PC-9 (cell line): ENCODE measurements around the gene SH3RF2. TPM values are rescaled to one million over a fixed set of nuclear protein-coding genes. Genes with fewer than 3 reads are reported as not detected.

Experiments used
- BruUV-seq: library from RNA; stranded (reverse); fragments of 400-500 nt; replicated peaks from 2 replicates; lab custom pipeline; 2021; lab: Mats Ljungman, UMichigan
- CTCF ChIA-PET: fragments of 300-600 bp; sonication (Branson Sonifier 250); formaldehyde crosslinking; loops from one replicate; lab custom pipeline; 2022; ENCODE audit warnings: antibody characterized with exemption; lab: Charles Lee
- POLR2A ChIA-PET: fragments of 300-600 bp; sonication (Branson Sonifier 250); formaldehyde crosslinking; loops from one replicate; lab custom pipeline; 2022; ENCODE audit warnings: antibody characterized with exemption; ENCODE audit not compliant: unreplicated experiment; lab: Charles Lee
- DNase-seq, 2 experiments: peaks; one replicate each; pipeline versions ENCODE4 v3.0.0 to v3.0.0-alpha.2; 2015 to 2022; ENCODE audit warnings: mixed read lengths in 1 of 2
- H2AFZ ChIP-seq: fragments of 200-600 bp; sonication (generic); 2 replicates; pipeline ENCODE4 v1.8.1; 2017; ENCODE audit warnings: antibody characterized with exemption
- H3F3A ChIP-seq: fragments of 200-600 bp; sonication (generic); 2 replicates; pipeline ENCODE4 v1.8.1; 2017; ENCODE audit warnings: antibody characterized with exemption, mild to moderate bottlenecking, low read depth; ENCODE audit not compliant: insufficient read depth
- H3K27ac ChIP-seq: fragments of 200-600 bp; sonication (generic); 2 replicates; pipeline ENCODE4 v1.6.1; 2016; ENCODE audit warnings: mixed run types
- H3K27me3 ChIP-seq: fragments of 200-600 bp; sonication (generic); 2 replicates; pipeline ENCODE4 v1.6.1; 2016; ENCODE audit warnings: low read depth, mixed run types; ENCODE audit not compliant: insufficient read depth
- H3K36me3 ChIP-seq: fragments of 200-600 bp; sonication (generic); 2 replicates; pipeline ENCODE4 v1.6.1; 2016; ENCODE audit warnings: low read depth, mixed run types
- H3K4me1 ChIP-seq: fragments of 200-600 bp; sonication (generic); replicated peaks from 2 replicates; pipeline ENCODE4 v1.6.1; 2016; ENCODE audit warnings: mixed run types; ENCODE audit not compliant: insufficient read depth
- H3K4me2 ChIP-seq: fragments of 200-600 bp; sonication (generic); 2 replicates; pipeline ENCODE4 v1.6.1; 2017; ENCODE audit warnings: mixed run types
- H3K4me3 ChIP-seq: fragments of 200-600 bp; sonication (generic); 2 replicates; pipeline ENCODE4 v1.6.1; 2016; ENCODE audit warnings: mixed run types
- H3K79me2 ChIP-seq: fragments of 200-600 bp; sonication (generic); 2 replicates; pipeline ENCODE4 v1.6.1; 2017; ENCODE audit warnings: low read depth, mixed run types
- H3K9me2 ChIP-seq: fragments of 200-600 bp; sonication (generic); 2 replicates; pipeline ENCODE4 v1.8.1; 2017; ENCODE audit warnings: mild to moderate bottlenecking; ENCODE audit not compliant: insufficient read depth
- H3K9me3 ChIP-seq: fragments of 200-600 bp; sonication (generic); 2 replicates; pipeline ENCODE4 v1.8.1; 2016; ENCODE audit warnings: low read depth; ENCODE audit not compliant: insufficient read depth
- H4K20me1 ChIP-seq: fragments of 200-600 bp; sonication (generic); 2 replicates; pipeline ENCODE4 v1.8.1; 2017; ENCODE audit not compliant: insufficient read depth
- CTCF ChIP-seq: fragments of 200-600 bp; sonication (generic); conservative IDR thresholded peaks from 2 replicates; pipeline ENCODE4 v1.6.1; 2017; ENCODE audit warnings: mixed run types, antibody characterized with exemption, mild to moderate bottlenecking, moderate library complexity
- EZH2 ChIP-seq: fragments of 200-600 bp; sonication (generic); IDR thresholded peaks from 2 replicates; pipeline ENCODE4 v1.8.0; 2017; ENCODE audit warnings: antibody characterized with exemption, low read depth
- intact Hi-C: fragments of 100-400 bp; cut with micrococcal nuclease; formaldehyde crosslinking; loops from one replicate; pipeline ENCODE4 v1.10.0; 2022; ENCODE audit not compliant: unreplicated experiment
- total RNA-seq: library from RNA; stranded (reverse); gene quantifications from 2 replicates; pipeline ENCODE4 v1.2.3, GENCODE V29; 2021

The SH3RF2 gene
- total RNA-seq, 1 experiment from 2014 or later = 37.2 TPM

- intact Hi-C loops = no loop called here
Measured at GRCh38 chr5:145903867-145904266, 32.5 kb upstream of the SH3RF2 start.

GRCh38 chr5:145904743-145905142 lies 31.6 kb upstream of the SH3RF2 start:
- ChIA-PET CTCF (no interaction called here), POLR2A (no interaction called here)

More at GRCh38 chr5:145903867-145904266, 32.5 kb upstream of the SH3RF2 start:
- DNase-seq = no peak
- Histone ChIP-seq H3K27me3 (no peaks in the 10 kb centered on the region), H3K27ac (no peak overlapping the region), H3K79me2 (no peaks in the 10 kb centered on the region), H3K9me2 (no peaks in the 10 kb centered on the region), H2AFZ (no peak overlapping the region), H3F3A (no peaks in the 10 kb centered on the region), H3K4me1 (no peaks in the 10 kb centered on the region), H3K4me3 (no peak overlapping the region), H3K9me3 (peaks cover 4% of the 10 kb centered on the region; the same call in 1 of the 2 replicates), H4K20me1 (no peaks in the 10 kb centered on the region), H3K36me3 (no peaks in the 10 kb centered on the region), H3K4me2 (no peak overlapping the region)
- BruUV-seq = no TSS peak
- CTCF ChIA-PET = interaction anchor here (0.6 kb wide), 2 partner anchors 42 to 146 kb away, joined by 3 to 4 read pairs; no protein-coding TSS in a partner anchor
- TF ChIP-seq CTCF (no peak), EZH2 (no peak)
- POLR2A ChIA-PET = no interaction called here

DNA sequence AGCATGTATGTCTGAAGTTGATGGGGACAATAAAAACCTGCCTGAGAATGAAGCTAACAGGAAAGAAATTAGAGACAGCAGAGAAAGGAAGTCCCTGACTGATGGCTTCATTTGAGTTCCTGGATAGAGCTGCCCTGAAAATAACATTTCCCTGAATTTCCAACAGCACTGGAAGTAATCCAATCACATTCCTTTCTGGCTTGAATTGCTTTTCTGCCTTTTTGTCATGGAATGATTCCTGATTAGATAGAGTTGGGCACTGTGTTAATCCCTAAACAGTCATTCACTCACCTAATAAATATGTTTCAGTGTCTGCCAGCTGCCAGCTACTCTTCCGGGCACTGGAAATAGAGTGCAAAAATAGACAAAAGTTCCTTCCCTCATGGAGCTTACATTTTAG lies 30.0 kb upstream of the SH3RF2 start:
- H3K9me2 ChIP-seq = no peaks in the 10 kb centered on the region
- no peak overlapping the region for H3K27ac ChIP-seq
- no peaks in the 10 kb centered on the region for H3K79me2 ChIP-seq
- POLR2A ChIA-PET = interaction anchor here (0.7 kb wide), 1 partner anchor 32 kb away, joined by 5 read pairs; no protein-coding TSS in a partner anchor
- intact Hi-C loops = no loop called here
- no peaks in the 10 kb centered on the region for H3K36me3 ChIP-seq
- CTCF ChIA-PET = no interaction called here
- H3K4me1 ChIP-seq = no peaks in the 10 kb centered on the region
- H3K9me3 ChIP-seq = no peaks in the 10 kb centered on the region
- no peaks in the 10 kb centered on the region for H3F3A ChIP-seq
- BruUV-seq = no TSS peak
- DNase-seq = no peak
- H3K27me3 ChIP-seq = no peaks in the 10 kb centered on the region
- no peak overlapping the region for H3K4me2 ChIP-seq
- no peak for TF ChIP-seq CTCF
- no peak for TF ChIP-seq EZH2
- no peaks in the 10 kb centered on the region for H4K20me1 ChIP-seq
- no peak overlapping the region for H3K4me3 ChIP-seq
- no peak overlapping the region for H2AFZ ChIP-seq

More at GRCh38 chr5:145904743-145905142, 31.6 kb upstream of the SH3RF2 start:
- H3K4me2 ChIP-seq = no peak overlapping the region
- H3K9me2 ChIP-seq = no peaks in the 10 kb centered on the region
- H3K27me3 ChIP-seq = no peaks in the 10 kb centered on the region
- intact Hi-C loops = no loop called here
- H3K9me3 ChIP-seq = peaks cover 4% of the 10 kb centered on the region; the same call in 1 of the 2 replicates
- no peak overlapping the region for H3K4me3 ChIP-seq
- no peak for DNase-seq
- no TSS peak for BruUV-seq
- TF ChIP-seq CTCF = no peak
- no peak for TF ChIP-seq EZH2
- no peaks in the 10 kb centered on the region for H3K36me3 ChIP-seq
- no peaks in the 10 kb centered on the region for H4K20me1 ChIP-seq
- no peaks in the 10 kb centered on the region for H3K4me1 ChIP-seq
- H3F3A ChIP-seq = no peaks in the 10 kb centered on the region
- no peak overlapping the region for H3K27ac ChIP-seq
- H3K79me2 ChIP-seq = no peaks in the 10 kb centered on the region
- H2AFZ ChIP-seq = no peak overlapping the region
